SK-N-MC (cell line): ENCODE measurements around the gene RPL6.

Experiments used
- EZH2 ChIP-seq: fragments of 200-600 bp; sonication (generic); IDR thresholded peaks from one replicate; pipeline ENCODE4 v1.6.1; 2017; ENCODE audit warnings: antibody characterized with exemption
- POLR2AphosphoS5 ChIP-seq: IDR thresholded peaks from 2 replicates; pipeline ENCODE4 v1.6.1; 2012; ENCODE audit warnings: mild to moderate bottlenecking, low read depth, low read length, borderline replicate concordance

DNA sequence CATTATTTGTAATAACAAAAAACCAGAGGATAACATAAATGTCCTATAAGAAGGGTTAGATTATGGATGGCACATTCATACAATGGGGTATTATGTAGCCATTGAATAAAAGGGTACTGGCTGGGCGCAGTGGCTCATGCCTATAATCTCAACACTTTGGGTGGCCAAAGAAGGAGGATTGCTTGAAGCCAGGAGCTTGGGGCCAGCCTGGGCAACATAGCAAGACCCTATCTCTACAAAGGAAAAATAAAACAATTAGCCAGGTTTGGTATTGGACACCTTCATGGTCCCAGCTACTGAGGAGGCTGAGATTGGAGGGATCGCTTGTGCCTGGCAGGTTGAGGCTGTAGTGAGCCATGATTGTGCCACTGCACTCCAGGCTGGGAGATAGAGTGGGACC, 24.1 kb upstream of the RPL6 start:
- TF ChIP-seq EZH2, result no peak
- TF ChIP-seq POLR2AphosphoS5, result no peak
